Prostate gland (tissue), 2 donors: ENCODE data around the gene PPFIBP2.

Experiments
- POLR2A ChIP-seq: fragments of 450-650 bp; IDR thresholded peaks from one replicate; pipeline ENCODE4 v1.6.1; 2016; ENCODE audit warnings: antibody characterized with exemption, mild to moderate bottlenecking
- POLR2AphosphoS5 ChIP-seq: sonication (generic); formaldehyde crosslinking; IDR thresholded peaks from one replicate; pipeline ENCODE4 v1.6.1; 2017; ENCODE audit warnings: antibody characterized with exemption
- TF ChIP-seq, protein P1 (sequence below), 4 experiments: fragments of 200-600 bp in 2 of 4; fragments of 450-650 bp in 2 of 4; sonication (generic) in 2 of 4; IDR thresholded peaks; 1 replicate in 3 of 4; 2 replicates in 1 of 4; pipeline ENCODE4 v1.5.1; 2016 to 2019; ENCODE audit warnings: antibody characterized with exemption in 4 of 4, mild to moderate bottlenecking in 2 of 4, moderate library complexity in 2 of 4

DNA sequence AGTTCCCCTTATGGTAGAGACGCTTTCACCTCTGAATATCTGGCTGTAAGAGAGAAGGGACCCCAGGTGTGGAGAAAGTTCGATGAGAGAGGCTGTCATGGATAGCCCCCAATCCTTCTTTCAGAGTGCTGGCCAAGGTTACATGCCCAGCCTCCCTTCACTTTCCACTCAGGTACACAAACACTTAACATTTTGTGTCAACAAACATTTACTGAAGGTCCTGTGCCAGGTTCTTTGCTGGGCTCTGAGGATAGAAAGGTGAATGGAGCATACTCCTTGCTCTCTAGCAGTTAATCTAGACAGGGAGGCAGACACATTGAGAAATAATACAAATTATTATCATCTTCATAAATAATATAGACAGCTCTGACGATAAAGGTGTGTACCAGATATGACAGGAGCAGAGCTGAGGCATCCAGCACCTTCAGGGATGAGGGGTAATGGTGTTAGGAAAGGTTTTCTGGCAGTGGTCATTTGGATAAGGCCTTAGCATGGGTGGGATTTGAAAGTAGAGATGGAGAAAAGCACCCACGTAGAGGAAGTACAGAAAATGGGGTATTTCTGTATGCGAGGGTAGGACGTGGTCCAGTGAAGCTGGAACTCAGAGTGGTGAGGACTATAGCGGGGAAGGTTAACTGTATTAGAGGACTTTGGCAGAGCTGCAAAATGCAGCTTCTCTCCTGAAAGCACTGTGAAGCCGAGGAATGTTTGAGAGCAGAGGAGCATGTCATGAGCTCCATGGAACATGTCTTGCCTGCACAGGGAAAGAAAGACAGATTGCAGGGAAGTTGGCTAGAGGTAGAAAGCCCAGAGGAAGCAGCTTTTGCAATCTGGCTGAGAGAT lies 19.6 kb downstream of the PPFIBP2 start:
- TF ChIP-seq, protein P1, sequence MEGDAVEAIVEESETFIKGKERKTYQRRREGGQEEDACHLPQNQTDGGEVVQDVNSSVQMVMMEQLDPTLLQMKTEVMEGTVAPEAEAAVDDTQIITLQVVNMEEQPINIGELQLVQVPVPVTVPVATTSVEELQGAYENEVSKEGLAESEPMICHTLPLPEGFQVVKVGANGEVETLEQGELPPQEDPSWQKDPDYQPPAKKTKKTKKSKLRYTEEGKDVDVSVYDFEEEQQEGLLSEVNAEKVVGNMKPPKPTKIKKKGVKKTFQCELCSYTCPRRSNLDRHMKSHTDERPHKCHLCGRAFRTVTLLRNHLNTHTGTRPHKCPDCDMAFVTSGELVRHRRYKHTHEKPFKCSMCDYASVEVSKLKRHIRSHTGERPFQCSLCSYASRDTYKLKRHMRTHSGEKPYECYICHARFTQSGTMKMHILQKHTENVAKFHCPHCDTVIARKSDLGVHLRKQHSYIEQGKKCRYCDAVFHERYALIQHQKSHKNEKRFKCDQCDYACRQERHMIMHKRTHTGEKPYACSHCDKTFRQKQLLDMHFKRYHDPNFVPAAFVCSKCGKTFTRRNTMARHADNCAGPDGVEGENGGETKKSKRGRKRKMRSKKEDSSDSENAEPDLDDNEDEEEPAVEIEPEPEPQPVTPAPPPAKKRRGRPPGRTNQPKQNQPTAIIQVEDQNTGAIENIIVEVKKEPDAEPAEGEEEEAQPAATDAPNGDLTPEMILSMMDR (IDR thresholded peaks at IDR 0.05), result no peak
- TF ChIP-seq POLR2A (no peak), POLR2AphosphoS5 (peak; percentile 48)
